HCT116 (cell line): ENCODE measurements around the gene STK32B. TPM values are rescaled to one million over a fixed set of nuclear protein-coding genes. Genes with fewer than 3 reads are reported as not detected.

ENCODE experiments used
- ATAC-seq: fragments of 200-7000 bp; cut with Tn5 transposase; 2 replicates; pipeline ENCODE4 v1.9.1; 2020; ENCODE audit warnings: mild to moderate bottlenecking, moderate library complexity
- BruUV-seq: library from RNA; stranded (reverse); fragments of 400-500 nt; replicated peaks from 2 replicates; lab custom pipeline; 2021; lab: Mats Ljungman, UMichigan
- CTCF ChIA-PET: fragments of 300-600 bp; sonication (Branson Sonifier 250); formaldehyde crosslinking; loops from one replicate; lab custom pipeline; 2021; ENCODE audit warnings: antibody characterized with exemption; lab: Charles Lee
- POLR2A ChIA-PET: fragments of 300-600, 350-600 bp; sonication (Branson Sonifier 250); formaldehyde crosslinking; loops from one replicate; lab custom pipeline; 2021; ENCODE audit warnings: antibody characterized with exemption; lab: Charles Lee
- RAD21 ChIA-PET, 2 experiments: fragments of 300-600 bp; sonication (Branson Sonifier 250); formaldehyde crosslinking; loops; one replicate each; lab custom pipeline; 2023; ENCODE audit warnings: low total read pairs in 2 of 2; ENCODE audit not compliant: uncharacterized antibody in 2 of 2, unreplicated experiment in 2 of 2, low non-redundant PET in 1 of 2; lab: Charles Lee
- DNase-seq: peaks from one replicate; pipeline ENCODE4 v3.0.0-alpha.2; 2010; ENCODE audit warnings: low read depth, low spot score
- H2AFZ ChIP-seq: fragments of 200-600 bp; shearing (Covaris generic), sonication (generic); 2 replicates; pipeline ENCODE4 v1.6.1; 2017; ENCODE audit warnings: low read depth, mixed run types, mixed read lengths, antibody characterized with exemption, low read length; ENCODE audit not compliant: poor library complexity, severe bottlenecking
- H3K27ac ChIP-seq: 2 replicates; pipeline ENCODE4 v1.5.1; 2012; ENCODE audit warnings: low read depth, low read length
- H3K27me3 ChIP-seq: fragments of 200-600 bp; sonication (generic); 2 replicates; pipeline ENCODE4 v1.6.1; 2016; ENCODE audit warnings: mixed run types, low read length, mixed read lengths; ENCODE audit not compliant: insufficient read depth
- H3K36me3 ChIP-seq, 2 experiments: fragments of 200-500 bp in 1 of 2; fragments of 200-600 bp in 1 of 2; sonication (Bioruptor generic) in 1 of 2; sonication (generic) in 1 of 2; 2 replicates each; pipeline versions ENCODE4 v1.5.1 to v1.6.1; 2014 to 2016; ENCODE audit warnings: low read length in 2 of 2, inconsistent platforms in 1 of 2, mixed read lengths in 1 of 2, mixed run types in 1 of 2; ENCODE audit not compliant: insufficient read depth in 2 of 2, control insufficient read depth in 1 of 2
- H3K4me1 ChIP-seq, 2 experiments: fragments of 200-600 bp in 1 of 2; sonication (generic) in 1 of 2; 2 replicates each; pipeline versions ENCODE4 v1.5.1 to v1.6.1; 2012 to 2017; ENCODE audit warnings: low read length in 2 of 2, inconsistent platforms in 1 of 2, mild to moderate bottlenecking in 1 of 2, mixed read lengths in 1 of 2, mixed run types in 1 of 2, moderate library complexity in 1 of 2; ENCODE audit not compliant: insufficient read depth in 2 of 2, control insufficient read depth in 1 of 2
- H3K4me2 ChIP-seq: fragments of 200-600 bp; sonication (generic); 2 replicates; pipeline ENCODE4 v1.6.1; 2017; ENCODE audit warnings: mixed run types, low read length, mixed read lengths
- H3K4me3 ChIP-seq, 2 experiments: fragments of 200-600 bp in 1 of 2; sonication (generic) in 1 of 2; replicated peaks in 1 of 2; 2 replicates each; pipeline ENCODE4 v1.5.1; 2011 to 2016; ENCODE audit warnings: low read length in 2 of 2, control low read depth in 1 of 2, low read depth in 1 of 2, mild to moderate bottlenecking in 1 of 2, mixed read lengths in 1 of 2, mixed run types in 1 of 2
- H3K79me2 ChIP-seq: fragments of 200-600 bp; sonication (generic); 2 replicates; pipeline ENCODE4 v1.6.1; 2017; ENCODE audit warnings: mild to moderate bottlenecking, mixed run types, low read length, moderate library complexity, mixed read lengths; ENCODE audit not compliant: insufficient read depth
- H3K9ac ChIP-seq: fragments of 200-600 bp; sonication (generic); 2 replicates; pipeline ENCODE4 v1.6.1; 2016; ENCODE audit warnings: low read length, mixed read lengths
- H3K9me2 ChIP-seq: fragments of 200-600 bp; sonication (generic), shearing (Covaris generic); 2 replicates; pipeline ENCODE4 v1.6.1; 2017; ENCODE audit warnings: mixed run types, mild to moderate bottlenecking, moderate library complexity; ENCODE audit not compliant: insufficient read depth
- H3K9me3 ChIP-seq, 2 experiments: fragments of 200-500 bp in 1 of 2; fragments of 200-600 bp in 1 of 2; sonication (Bioruptor generic) in 1 of 2; sonication (generic) in 1 of 2; 2 replicates each; pipeline ENCODE4 v1.6.1; 2014 to 2017; ENCODE audit warnings: low read length in 2 of 2, mixed read lengths in 2 of 2, inconsistent platforms in 1 of 2, low read depth in 1 of 2, mild to moderate bottlenecking in 1 of 2, mixed run types in 1 of 2, moderate library complexity in 1 of 2; ENCODE audit not compliant: control insufficient read depth in 1 of 2, insufficient read depth in 1 of 2
- H4K20me1 ChIP-seq: fragments of 200-600 bp; sonication (generic), shearing (Covaris generic); 2 replicates; pipeline ENCODE4 v1.6.1; 2017; ENCODE audit warnings: mixed run types, mild to moderate bottlenecking, moderate library complexity; ENCODE audit not compliant: insufficient read depth
- CEBPB ChIP-seq: IDR thresholded peaks from 2 replicates; pipeline ENCODE4 v1.6.1; 2012; ENCODE audit warnings: low read depth
- CTCF ChIP-seq, 3 experiments: fragments of 200-600 bp in 1 of 3; sonication (generic) in 1 of 3; IDR thresholded peaks in 2 of 3; conservative IDR thresholded peaks in 1 of 3; 2 replicates each; pipeline ENCODE4 v1.5.1; 2012 to 2017; ENCODE audit warnings: low read depth in 2 of 3, low read length in 2 of 3, antibody characterized with exemption in 1 of 3, borderline replicate concordance in 1 of 3, control low read depth in 1 of 3, mild to moderate bottlenecking in 1 of 3, mixed read lengths in 1 of 3, mixed run types in 1 of 3, moderate library complexity in 1 of 3; ENCODE audit not compliant: insufficient read depth in 1 of 3
- EZH2phosphoT487 ChIP-seq: fragments of 200-600 bp; IDR thresholded peaks from 2 replicates; pipeline ENCODE4 v1.6.1; 2018; ENCODE audit warnings: antibody characterized with exemption, borderline replicate concordance
- POLR2AphosphoS5 ChIP-seq: IDR thresholded peaks from 2 replicates; pipeline ENCODE4 v1.6.1; 2011; ENCODE audit warnings: mild to moderate bottlenecking, low read depth, low read length, moderate library complexity
- RAD21 ChIP-seq: IDR thresholded peaks from 2 replicates; pipeline ENCODE4 v1.6.1; 2012; ENCODE audit warnings: low read depth, mild to moderate bottlenecking
- SIN3A ChIP-seq: IDR thresholded peaks from 2 replicates; pipeline ENCODE4 v1.6.1; 2012; ENCODE audit warnings: low read depth
- SP1 ChIP-seq: IDR thresholded peaks from 2 replicates; pipeline ENCODE4 v1.6.1; 2012; ENCODE audit warnings: low read depth
- ZFX ChIP-seq: fragments of 450-650 bp; IDR thresholded peaks from 2 replicates; pipeline ENCODE4 v1.6.1; 2017
- intact Hi-C: fragments of 100-400 bp; cut with micrococcal nuclease; formaldehyde crosslinking; loops from 2 replicates; pipeline ENCODE4 v1.10.0; 2022
- total RNA-seq: library from RNA; stranded (reverse); gene quantifications from one replicate; pipeline ENCODE4 v1.2.1, GENCODE V29; 2021; ENCODE audit not compliant: unreplicated experiment
- TF ChIP-seq, protein P1 (sequence below): IDR thresholded peaks from 2 replicates; pipeline ENCODE4 v1.6.1; 2012; ENCODE audit warnings: low read depth
- TF ChIP-seq, protein P2 (sequence below): IDR thresholded peaks from 2 replicates; pipeline ENCODE4 v1.6.1; 2011; ENCODE audit warnings: mild to moderate bottlenecking, low read length, moderate library complexity; ENCODE audit not compliant: insufficient replicate concordance; ENCODE audit errors: extremely low read depth

Gene STK32B
- total RNA-seq, 1 experiment from 2014 or later, result not detected

GRCh38 chr4:5156682-5157081, 105.4 kb downstream of the STK32B start:
- Histone ChIP-seq H4K20me1 (no peaks in the 10 kb centered on the region), H3K36me3 (no peaks in the 10 kb centered on the region), H3K79me2 (no peaks in the 10 kb centered on the region), H3K9me3 (no peaks in the 10 kb centered on the region), H3K4me1 (no peaks in the 10 kb centered on the region), H3K9ac (no peak overlapping the region), H3K27me3 (peaks cover 41% of the 10 kb centered on the region; the same call in 1 of the 2 replicates), H3K4me3 (no peak overlapping the region), H3K27ac (no peak overlapping the region), H3K9me2 (no peaks in the 10 kb centered on the region), H3K4me2 (no peak overlapping the region), H2AFZ (no peak overlapping the region)
- intact Hi-C loops, result no loop called here
- ATAC-seq, result no peak
- BruUV-seq, result no TSS peak
- DNase-seq, result no peak
- RAD21 ChIA-PET, result no interaction called here
- CTCF ChIA-PET, result no interaction called here
- TF ChIP-seq SIN3A, result no peak
- POLR2A ChIA-PET, result no interaction called here

DNA sequence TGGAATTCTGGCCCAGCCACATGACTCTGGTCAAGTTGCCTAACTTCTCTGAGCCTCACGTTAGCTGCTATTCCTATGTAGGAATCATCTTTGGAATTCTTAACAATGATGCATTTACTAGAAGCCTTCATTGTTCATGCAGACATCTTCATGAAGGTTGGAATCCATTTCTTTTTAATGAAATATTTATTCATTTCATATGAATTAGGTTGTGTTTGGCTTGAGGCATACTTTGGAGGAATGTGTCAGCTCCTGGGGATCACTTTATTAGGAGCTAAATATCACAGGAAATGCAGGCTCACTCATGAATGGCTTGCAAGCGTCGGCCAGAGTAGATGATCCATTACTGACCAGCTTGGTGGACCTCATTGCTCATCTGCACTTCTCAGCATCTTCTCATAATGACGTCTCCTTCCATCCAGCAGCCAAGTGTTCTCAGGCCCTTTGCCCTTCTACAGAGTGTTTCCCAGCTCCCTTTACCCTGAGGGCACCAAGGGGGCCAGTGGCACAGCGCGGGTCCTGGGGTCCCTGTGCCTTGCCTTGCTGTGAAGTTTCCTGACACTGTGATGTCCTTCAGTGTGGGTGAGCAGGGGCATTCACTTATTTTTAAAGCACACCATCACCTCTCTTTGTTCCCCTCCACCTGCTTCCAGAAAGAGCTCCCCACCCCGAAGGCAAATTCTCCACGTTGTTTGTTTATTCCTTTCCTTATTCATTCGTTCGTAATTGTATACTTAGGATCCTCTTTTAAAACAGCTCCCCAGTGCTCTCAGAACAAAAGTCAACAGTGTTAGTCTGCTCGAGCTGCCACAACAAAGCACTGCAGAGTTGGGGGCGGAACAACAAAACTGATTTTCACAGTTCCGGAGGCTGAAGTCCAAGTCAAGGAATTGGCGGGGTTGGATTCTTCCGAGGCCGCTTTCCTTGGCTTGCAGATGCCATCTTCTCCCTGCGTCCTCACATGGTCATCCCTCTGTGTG, 106.8 kb downstream of the STK32B start:
- H3K4me3 ChIP-seq, result no peak overlapping the region
- ChIA-PET POLR2A (no interaction called here), RAD21 (no interaction called here), CTCF (no interaction called here)
- no peaks in the 10 kb centered on the region for H3K79me2 ChIP-seq
- no peaks in the 10 kb centered on the region for H3K36me3 ChIP-seq
- no peaks in the 10 kb centered on the region for H3K4me1 ChIP-seq
- no peak overlapping the region for H2AFZ ChIP-seq
- no peaks in the 10 kb centered on the region for H3K9me3 ChIP-seq
- intact Hi-C loops, result no loop called here
- H3K9ac ChIP-seq, result no peak overlapping the region
- H3K27me3 ChIP-seq, result peaks cover 43% of the 10 kb centered on the region; the same call in 1 of the 2 replicates
- no TSS peak for BruUV-seq
- H3K27ac ChIP-seq, result no peak overlapping the region
- ATAC-seq (no peak), DNase-seq (no peak)
- H3K9me2 ChIP-seq, result no peaks in the 10 kb centered on the region
- no peak overlapping the region for H3K4me2 ChIP-seq
- H4K20me1 ChIP-seq, result no peaks in the 10 kb centered on the region
- TF ChIP-seq CEBPB (no peak), POLR2AphosphoS5 (no peak), SP1 (no peak), SIN3A (no peak), CTCF (IDR thresholded peaks at IDR 0.05 in 2 of 3, conservative IDR thresholded peaks at IDR 0.05 in 1 of 3; ENCODE audit: borderline replicate concordance in 1 of 3, insufficient read depth in 1 of 3, low read depth in 2 of 3, low read length in 2 of 3) (no peak), ZFX (no peak), RAD21 (no peak), EZH2phosphoT487 (no peak)
- TF ChIP-seq, protein P1, sequence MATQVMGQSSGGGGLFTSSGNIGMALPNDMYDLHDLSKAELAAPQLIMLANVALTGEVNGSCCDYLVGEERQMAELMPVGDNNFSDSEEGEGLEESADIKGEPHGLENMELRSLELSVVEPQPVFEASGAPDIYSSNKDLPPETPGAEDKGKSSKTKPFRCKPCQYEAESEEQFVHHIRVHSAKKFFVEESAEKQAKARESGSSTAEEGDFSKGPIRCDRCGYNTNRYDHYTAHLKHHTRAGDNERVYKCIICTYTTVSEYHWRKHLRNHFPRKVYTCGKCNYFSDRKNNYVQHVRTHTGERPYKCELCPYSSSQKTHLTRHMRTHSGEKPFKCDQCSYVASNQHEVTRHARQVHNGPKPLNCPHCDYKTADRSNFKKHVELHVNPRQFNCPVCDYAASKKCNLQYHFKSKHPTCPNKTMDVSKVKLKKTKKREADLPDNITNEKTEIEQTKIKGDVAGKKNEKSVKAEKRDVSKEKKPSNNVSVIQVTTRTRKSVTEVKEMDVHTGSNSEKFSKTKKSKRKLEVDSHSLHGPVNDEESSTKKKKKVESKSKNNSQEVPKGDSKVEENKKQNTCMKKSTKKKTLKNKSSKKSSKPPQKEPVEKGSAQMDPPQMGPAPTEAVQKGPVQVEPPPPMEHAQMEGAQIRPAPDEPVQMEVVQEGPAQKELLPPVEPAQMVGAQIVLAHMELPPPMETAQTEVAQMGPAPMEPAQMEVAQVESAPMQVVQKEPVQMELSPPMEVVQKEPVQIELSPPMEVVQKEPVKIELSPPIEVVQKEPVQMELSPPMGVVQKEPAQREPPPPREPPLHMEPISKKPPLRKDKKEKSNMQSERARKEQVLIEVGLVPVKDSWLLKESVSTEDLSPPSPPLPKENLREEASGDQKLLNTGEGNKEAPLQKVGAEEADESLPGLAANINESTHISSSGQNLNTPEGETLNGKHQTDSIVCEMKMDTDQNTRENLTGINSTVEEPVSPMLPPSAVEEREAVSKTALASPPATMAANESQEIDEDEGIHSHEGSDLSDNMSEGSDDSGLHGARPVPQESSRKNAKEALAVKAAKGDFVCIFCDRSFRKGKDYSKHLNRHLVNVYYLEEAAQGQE, result no peak
- TF ChIP-seq, protein P2, sequence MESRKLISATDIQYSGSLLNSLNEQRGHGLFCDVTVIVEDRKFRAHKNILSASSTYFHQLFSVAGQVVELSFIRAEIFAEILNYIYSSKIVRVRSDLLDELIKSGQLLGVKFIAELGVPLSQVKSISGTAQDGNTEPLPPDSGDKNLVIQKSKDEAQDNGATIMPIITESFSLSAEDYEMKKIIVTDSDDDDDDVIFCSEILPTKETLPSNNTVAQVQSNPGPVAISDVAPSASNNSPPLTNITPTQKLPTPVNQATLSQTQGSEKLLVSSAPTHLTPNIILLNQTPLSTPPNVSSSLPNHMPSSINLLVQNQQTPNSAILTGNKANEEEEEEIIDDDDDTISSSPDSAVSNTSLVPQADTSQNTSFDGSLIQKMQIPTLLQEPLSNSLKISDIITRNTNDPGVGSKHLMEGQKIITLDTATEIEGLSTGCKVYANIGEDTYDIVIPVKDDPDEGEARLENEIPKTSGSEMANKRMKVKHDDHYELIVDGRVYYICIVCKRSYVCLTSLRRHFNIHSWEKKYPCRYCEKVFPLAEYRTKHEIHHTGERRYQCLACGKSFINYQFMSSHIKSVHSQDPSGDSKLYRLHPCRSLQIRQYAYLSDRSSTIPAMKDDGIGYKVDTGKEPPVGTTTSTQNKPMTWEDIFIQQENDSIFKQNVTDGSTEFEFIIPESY, result no peak
